ENCODE measurements around the gene EPSTI1.

Gene EPSTI1

GRCh38 chr13:42959615-42960014 lies 32.4 kb downstream of the EPSTI1 start:
- TF ChIP-seq ZBTB7A (IDR thresholded peaks at IDR 0.05; ENCODE audit: low read depth), result no peak
- TF ChIP-seq REST (IDR thresholded peaks at IDR 0.05; ENCODE audit: low read depth), result no peak
- TF ChIP-seq, protein P1, sequence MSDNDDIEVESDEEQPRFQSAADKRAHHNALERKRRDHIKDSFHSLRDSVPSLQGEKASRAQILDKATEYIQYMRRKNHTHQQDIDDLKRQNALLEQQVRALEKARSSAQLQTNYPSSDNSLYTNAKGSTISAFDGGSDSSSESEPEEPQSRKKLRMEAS (IDR thresholded peaks at IDR 0.05), result no peak
- no peak for TF ChIP-seq FOXM1 (IDR thresholded peaks at IDR 0.05; ENCODE audit: borderline replicate concordance, low read depth)
- no peak for TF ChIP-seq TCF12 (IDR thresholded peaks at IDR 0.05; ENCODE audit: low read depth)
- TF ChIP-seq CREB1 (IDR thresholded peaks at IDR 0.05; ENCODE audit: low read depth), result no peak
- no peak for TF ChIP-seq RAD21 (IDR thresholded peaks at IDR 0.05; ENCODE audit: low read depth)
- TF ChIP-seq NFIC (IDR thresholded peaks at IDR 0.05), result no peak
- TF ChIP-seq TEAD4 (IDR thresholded peaks at IDR 0.05), result no peak
- TF ChIP-seq CEBPB (IDR thresholded peaks at IDR 0.05), result no peak
- TF ChIP-seq EP300 (IDR thresholded peaks at IDR 0.05; ENCODE audit: borderline replicate concordance), result no peak
- no peak for TF ChIP-seq YY1 (IDR thresholded peaks at IDR 0.05; ENCODE audit: low read depth)
- no peak for TF ChIP-seq TAF1 (IDR thresholded peaks at IDR 0.05; ENCODE audit: low read depth)
- TF ChIP-seq, protein P2, sequence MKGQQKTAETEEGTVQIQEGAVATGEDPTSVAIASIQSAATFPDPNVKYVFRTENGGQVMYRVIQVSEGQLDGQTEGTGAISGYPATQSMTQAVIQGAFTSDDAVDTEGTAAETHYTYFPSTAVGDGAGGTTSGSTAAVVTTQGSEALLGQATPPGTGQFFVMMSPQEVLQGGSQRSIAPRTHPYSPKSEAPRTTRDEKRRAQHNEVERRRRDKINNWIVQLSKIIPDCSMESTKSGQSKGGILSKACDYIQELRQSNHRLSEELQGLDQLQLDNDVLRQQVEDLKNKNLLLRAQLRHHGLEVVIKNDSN (IDR thresholded peaks at IDR 0.05), result no peak
- TF ChIP-seq EGR1 (IDR thresholded peaks at IDR 0.05), result no peak

- TF ChIP-seq, protein P1 (IDR thresholded peaks at IDR 0.05), result no peak
- TF ChIP-seq REST (IDR thresholded peaks at IDR 0.05; ENCODE audit: low read depth) (no peak), ZBTB7A (IDR thresholded peaks at IDR 0.05; ENCODE audit: low read depth) (no peak), NFIC (IDR thresholded peaks at IDR 0.05) (no peak), TEAD4 (IDR thresholded peaks at IDR 0.05) (no peak), FOXM1 (IDR thresholded peaks at IDR 0.05; ENCODE audit: borderline replicate concordance, low read depth) (no peak), YY1 (IDR thresholded peaks at IDR 0.05; ENCODE audit: low read depth) (no peak), TCF12 (IDR thresholded peaks at IDR 0.05; ENCODE audit: low read depth) (no peak), EGR1 (IDR thresholded peaks at IDR 0.05) (no peak)
- TF ChIP-seq, protein P2 (IDR thresholded peaks at IDR 0.05), result no peak
Measured at GRCh38 chr13:42957881-42958280, 34.2 kb downstream of the EPSTI1 start.

DNA sequence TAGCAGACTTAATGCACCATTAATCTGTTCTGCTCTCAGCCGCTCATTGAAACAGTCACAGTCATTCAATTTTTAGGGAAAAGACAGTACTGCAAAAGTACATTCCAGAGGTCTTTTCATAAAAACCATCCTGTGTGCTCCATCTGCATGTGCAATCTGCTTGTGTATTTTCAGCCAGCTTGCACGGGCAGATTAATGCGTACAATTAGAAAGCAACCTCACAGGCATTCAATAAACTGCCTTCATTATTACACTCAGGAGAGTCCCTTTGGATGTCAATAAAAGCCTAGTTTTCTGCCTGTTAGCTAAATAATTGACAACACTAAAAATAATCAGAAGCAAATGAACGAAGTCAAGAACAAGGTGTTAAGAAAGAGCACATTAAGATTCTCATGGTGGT lies 41.9 kb downstream of the EPSTI1 start:
- TF ChIP-seq REST (IDR thresholded peaks at IDR 0.05; ENCODE audit: low read depth), result no peak
- no peak for TF ChIP-seq FOXM1 (IDR thresholded peaks at IDR 0.05; ENCODE audit: borderline replicate concordance, low read depth)
- TF ChIP-seq TCF12 (IDR thresholded peaks at IDR 0.05; ENCODE audit: low read depth), result no peak
- no peak for TF ChIP-seq RAD21 (IDR thresholded peaks at IDR 0.05; ENCODE audit: low read depth)
- TF ChIP-seq YY1 (IDR thresholded peaks at IDR 0.05; ENCODE audit: low read depth), result no peak

GRCh38 chr13:42947925-42948324 lies 44.1 kb downstream of the EPSTI1 start:
- TF ChIP-seq FOXM1 (IDR thresholded peaks at IDR 0.05; ENCODE audit: borderline replicate concordance, low read depth) (no peak), TEAD4 (IDR thresholded peaks at IDR 0.05) (no peak), YY1 (IDR thresholded peaks at IDR 0.05; ENCODE audit: low read depth) (no peak), EGR1 (IDR thresholded peaks at IDR 0.05) (no peak), RAD21 (IDR thresholded peaks at IDR 0.05; ENCODE audit: low read depth) (no peak), CREB1 (IDR thresholded peaks at IDR 0.05; ENCODE audit: low read depth) (no peak), REST (IDR thresholded peaks at IDR 0.05; ENCODE audit: low read depth) (no peak), ZBTB7A (IDR thresholded peaks at IDR 0.05; ENCODE audit: low read depth) (no peak), TAF1 (IDR thresholded peaks at IDR 0.05; ENCODE audit: low read depth) (no peak), TCF12 (IDR thresholded peaks at IDR 0.05; ENCODE audit: low read depth) (no peak), CEBPB (IDR thresholded peaks at IDR 0.05) (no peak)
- TF ChIP-seq, protein P2 (IDR thresholded peaks at IDR 0.05), result no peak

All from Ishikawa (cell line).